Type B pancreatic cell (in vitro differentiated cells): ENCODE results near the gene ADGRL3. TPM values are rescaled to one million over a fixed set of nuclear protein-coding genes. Genes with fewer than 3 reads are reported as not detected.

Experiments
- DNase-seq: peaks from one replicate; pipeline ENCODE4 v3.0.0; 2021; ENCODE audit warnings: mixed read lengths; ENCODE audit not compliant: unreplicated experiment; ENCODE audit errors: extremely low spot score
- H3K27ac Mint-ChIP-seq: 2 replicates; pipeline ENCODE4 v1.8.0; 2021; ENCODE audit warnings: mild to moderate bottlenecking, mixed read lengths
- H3K27me3 Mint-ChIP-seq: 2 replicates; pipeline ENCODE4 v1.8.0; 2021; ENCODE audit warnings: mixed read lengths
- H3K36me3 Mint-ChIP-seq: 2 replicates; pipeline ENCODE4 v1.8.0; 2021; ENCODE audit warnings: mixed read lengths
- H3K4me1 Mint-ChIP-seq: one replicate; pipeline ENCODE4 v1.8.0; 2021; ENCODE audit warnings: mixed read lengths; ENCODE audit not compliant: unreplicated experiment
- H3K4me3 Mint-ChIP-seq: 2 replicates; pipeline ENCODE4 v1.8.0; 2021; ENCODE audit warnings: mild to moderate bottlenecking, mixed read lengths
- H3K9me3 Mint-ChIP-seq: 2 replicates; pipeline ENCODE4 v1.8.0; 2021; ENCODE audit warnings: mixed read lengths
- CTCF ChIP-seq: fragments of 200-600 bp; sonication (generic); conservative IDR thresholded peaks from 2 replicates; pipeline ENCODE4 v1.5.0; 2021; ENCODE audit warnings: antibody characterized with exemption, mild to moderate bottlenecking
- total RNA-seq: library from RNA; stranded (reverse); gene quantifications from 2 replicates; pipeline ENCODE4 v1.2.1, GENCODE V29; 2021; ENCODE audit warnings: low replicate concordance

The ADGRL3 gene
- total RNA-seq, 1 donor from 2014 or later: 53.5 TPM

DNA sequence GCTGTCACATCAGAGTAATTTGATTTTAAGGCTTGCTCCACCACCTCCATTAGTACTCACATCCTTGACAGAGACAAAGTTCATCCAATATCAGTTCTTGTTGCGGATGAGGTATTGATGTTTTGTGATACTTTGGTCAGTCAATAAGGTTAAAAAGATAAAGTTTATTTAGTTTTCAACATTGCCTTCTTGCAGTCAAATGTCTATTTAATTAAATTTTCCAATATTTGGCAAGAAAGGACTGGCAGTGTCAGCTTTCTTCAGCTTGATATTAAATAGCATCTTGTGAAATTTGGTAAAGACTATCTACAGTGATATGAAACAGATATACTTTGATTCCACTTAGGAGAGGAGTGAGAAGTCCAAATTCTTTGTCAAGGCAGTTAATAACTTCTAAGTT lies 493.4 kb downstream of the ADGRL3 start:
- Mint-ChIP-seq H3K36me3 (no peaks in the 10 kb centered on the region), H3K27me3 (no peaks in the 10 kb centered on the region), H3K4me3 (no peak overlapping the region), H3K9me3 (no peaks in the 10 kb centered on the region), H3K4me1 (no peaks in the 10 kb centered on the region), H3K27ac (no peak overlapping the region)
- no peak for DNase-seq
- TF ChIP-seq CTCF: no peak

DNA sequence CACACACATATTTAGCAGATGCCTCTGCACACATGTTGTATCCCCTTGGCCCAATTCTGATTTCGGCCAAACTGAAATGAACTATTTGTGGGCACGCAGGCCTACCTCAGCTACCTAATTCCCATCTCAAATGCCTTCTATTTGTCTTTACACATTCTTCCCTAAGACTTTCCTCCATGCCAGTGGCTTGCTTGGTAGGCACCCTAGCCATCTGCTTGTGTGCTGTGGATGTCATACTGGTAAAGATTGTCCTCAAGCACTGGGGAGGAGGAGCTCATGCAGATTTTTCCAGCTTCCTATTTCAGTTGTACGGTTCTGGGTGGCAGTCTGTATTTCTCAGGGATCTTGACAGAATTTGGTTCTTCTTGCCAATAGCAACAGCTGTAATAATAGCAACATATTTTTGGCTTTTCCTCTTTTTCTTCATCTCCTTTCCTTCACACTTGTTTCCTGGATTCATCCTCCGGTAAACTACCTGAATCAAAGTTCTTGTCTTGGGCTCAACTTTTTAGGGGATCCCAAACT lies 514.3 kb downstream of the ADGRL3 start:
- Mint-ChIP-seq H3K4me3 (no peak overlapping the region), H3K27me3 (peaks cover 7% of the 10 kb centered on the region), H3K27ac (no peak overlapping the region), H3K4me1 (no peaks in the 10 kb centered on the region), H3K9me3 (no peaks in the 10 kb centered on the region), H3K36me3 (peaks cover 3% of the 10 kb centered on the region)
- DNase-seq: no peak
- TF ChIP-seq CTCF: no peak

- Mint-ChIP-seq H3K27me3 (peaks cover 8% of the 10 kb centered on the region), H3K4me3 (no peak overlapping the region), H3K4me1 (no peaks in the 10 kb centered on the region), H3K27ac (no peak overlapping the region), H3K36me3 (peaks cover 3% of the 10 kb centered on the region), H3K9me3 (no peaks in the 10 kb centered on the region)
- DNase-seq: no peak
- TF ChIP-seq CTCF: no peak
These were observed 516.3 kb downstream of the ADGRL3 start for GRCh38 chr4:61716426-61716825.

DNA sequence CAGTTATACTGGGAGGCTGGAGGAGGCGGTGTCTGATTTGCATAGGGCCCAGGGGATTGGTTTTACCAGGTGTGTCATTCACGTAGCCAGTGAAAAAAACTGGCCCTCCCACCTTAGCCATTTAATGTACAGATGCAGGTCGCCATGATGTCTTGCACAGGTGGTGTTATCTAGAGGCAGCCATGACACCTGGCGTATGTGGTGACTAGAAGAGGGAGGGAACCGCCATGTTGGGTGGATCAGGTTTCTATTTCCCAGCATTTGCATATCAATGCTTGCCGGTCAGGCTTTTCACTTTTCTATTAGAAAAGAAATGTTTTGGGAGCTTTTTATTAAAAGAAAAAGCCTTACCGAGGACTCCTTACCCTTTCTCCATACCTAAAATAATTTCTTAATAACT lies 523.4 kb downstream of the ADGRL3 start:
- Mint-ChIP-seq H3K27me3 (peaks cover 6% of the 10 kb centered on the region), H3K27ac (no peak overlapping the region), H3K4me1 (peaks cover 4% of the 10 kb centered on the region), H3K4me3 (no peak overlapping the region), H3K36me3 (peaks cover 3% of the 10 kb centered on the region), H3K9me3 (no peaks in the 10 kb centered on the region)
- DNase-seq: no peak
- TF ChIP-seq CTCF: no peak

DNA sequence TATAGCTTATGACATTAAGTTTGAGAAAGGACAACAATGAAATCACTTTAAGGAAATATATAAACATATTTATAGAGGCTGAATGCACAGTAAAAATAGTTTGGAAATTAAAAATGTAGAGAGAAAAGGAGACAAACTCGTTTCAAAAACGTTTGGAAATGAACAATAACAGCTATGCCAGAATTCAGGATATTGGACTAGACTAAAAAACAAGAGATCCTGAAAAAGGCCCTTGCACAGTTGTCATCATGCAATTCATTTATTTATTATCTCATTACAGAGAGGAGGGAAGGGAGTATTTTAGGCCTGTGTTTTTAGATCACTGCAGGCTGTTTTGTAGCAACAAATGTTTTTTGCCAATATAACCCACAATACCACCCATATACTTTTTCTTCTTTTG lies 527.2 kb downstream of the ADGRL3 start:
- TF ChIP-seq CTCF: no peak
- Mint-ChIP-seq H3K27ac (no peak overlapping the region), H3K4me3 (no peak overlapping the region), H3K27me3 (peaks cover 3% of the 10 kb centered on the region), H3K4me1 (peaks cover 4% of the 10 kb centered on the region), H3K9me3 (no peaks in the 10 kb centered on the region), H3K36me3 (peaks cover 3% of the 10 kb centered on the region)
- DNase-seq: no peak

DNA sequence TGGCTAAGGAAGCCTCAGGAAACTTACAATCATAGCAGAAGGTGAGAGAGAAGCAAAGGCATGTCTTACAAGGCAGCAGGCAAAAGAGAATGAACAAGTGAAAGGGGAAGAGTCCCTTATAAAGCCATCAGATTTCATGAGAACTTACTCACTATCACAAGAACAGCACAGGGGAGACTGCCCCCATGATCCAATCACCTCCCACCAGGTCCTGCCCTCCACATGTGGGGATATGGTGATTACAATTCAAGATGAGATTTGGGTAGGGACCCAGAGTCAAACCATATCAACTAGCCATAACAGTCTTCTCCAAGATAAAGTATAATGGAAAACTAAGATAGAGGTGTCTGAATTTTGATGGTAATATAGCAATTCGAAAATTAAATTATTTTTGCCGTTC lies 534.3 kb downstream of the ADGRL3 start:
- Mint-ChIP-seq H3K36me3 (peaks cover 26% of the 10 kb centered on the region), H3K4me1 (no peaks in the 10 kb centered on the region), H3K27ac (no peak overlapping the region), H3K4me3 (no peak overlapping the region), H3K9me3 (peaks cover 18% of the 10 kb centered on the region), H3K27me3 (no peaks in the 10 kb centered on the region)
- TF ChIP-seq CTCF: no peak
- no peak for DNase-seq
